NCI-H2227 (cell line): ENCODE results near the gene ARL4D.
"Not testable (repeated sequence)": the region's sequence is repeated elsewhere in the genome, so short reads cannot be mapped to it uniquely, and the experiment has no call there.

Experiments used
- DNase-seq: peaks from one replicate; lab custom pipeline; 2025; ENCODE audit not compliant: unreplicated experiment; lab: John Stamatoyannopoulos, UW

The ARL4D gene

GRCh38 chr17:43419375-43419882 lies 20.6 kb downstream of the ARL4D start:
- not testable (repeated sequence) for DNase-seq

GRCh38 chr17:43423777-43424455 lies 25.1 kb downstream of the ARL4D start:
- no peak for DNase-seq

- DNase-seq: no peak
These were observed 28.7 kb downstream of the ARL4D start for GRCh38 chr17:43427362-43428043.

GRCh38 chr17:43428524-43428923 lies 29.7 kb downstream of the ARL4D start:
- no peak for DNase-seq

- no peak for DNase-seq
These were observed 32.3 kb downstream of the ARL4D start for GRCh38 chr17:43430936-43431713.

- peak; percentile 47 for DNase-seq
These were observed 33.1 kb downstream of the ARL4D start for GRCh38 chr17:43431714-43432523.

GRCh38 chr17:43434902-43435319 lies 36.1 kb downstream of the ARL4D start:
- no peak for DNase-seq

- DNase-seq: no peak
These were observed 39.0 kb downstream of the ARL4D start for GRCh38 chr17:43437756-43438155.

- no peak for DNase-seq
These were observed 39.8 kb downstream of the ARL4D start for GRCh38 chr17:43438626-43439025.

- DNase-seq: peak; percentile 92
These were observed 40.2 kb downstream of the ARL4D start for GRCh38 chr17:43439041-43439440.

GRCh38 chr17:43442711-43443110 lies 43.9 kb downstream of the ARL4D start:
- no peak for DNase-seq

GRCh38 chr17:43443381-43443780 lies 44.6 kb downstream of the ARL4D start:
- DNase-seq: no peak

GRCh38 chr17:43444223-43445008 lies 45.6 kb downstream of the ARL4D start:
- DNase-seq: no peak

GRCh38 chr17:43445009-43445589 lies 46.3 kb downstream of the ARL4D start:
- no peak for DNase-seq

- DNase-seq: no peak
These were observed 48.0 kb downstream of the ARL4D start for GRCh38 chr17:43446773-43447172.

- DNase-seq: no peak
These were observed 50.1 kb downstream of the ARL4D start for GRCh38 chr17:43448720-43449469.

- DNase-seq: no peak
These were observed 50.9 kb downstream of the ARL4D start for GRCh38 chr17:43449470-43450248.
